HCT116 (cell line): ENCODE measurements around the gene CHST12. TPM values are rescaled to one million over a fixed set of nuclear protein-coding genes. Genes with fewer than 3 reads are reported as not detected.

Experiments
- ATAC-seq: fragments of 200-7000 bp; cut with Tn5 transposase; 2 replicates; pipeline ENCODE4 v1.9.1; 2020; ENCODE audit warnings: mild to moderate bottlenecking, moderate library complexity
- BruUV-seq: library from RNA; stranded (reverse); fragments of 400-500 nt; replicated peaks from 2 replicates; lab custom pipeline; 2021; lab: Mats Ljungman, UMichigan
- CTCF ChIA-PET: fragments of 300-600 bp; sonication (Branson Sonifier 250); formaldehyde crosslinking; loops from one replicate; lab custom pipeline; 2021; ENCODE audit warnings: antibody characterized with exemption; lab: Charles Lee
- POLR2A ChIA-PET: fragments of 300-600, 350-600 bp; sonication (Branson Sonifier 250); formaldehyde crosslinking; loops from one replicate; lab custom pipeline; 2021; ENCODE audit warnings: antibody characterized with exemption; lab: Charles Lee
- RAD21 ChIA-PET, 2 experiments: fragments of 300-600 bp; sonication (Branson Sonifier 250); formaldehyde crosslinking; loops; one replicate each; lab custom pipeline; 2023; ENCODE audit warnings: low total read pairs in 2 of 2; ENCODE audit not compliant: uncharacterized antibody in 2 of 2, unreplicated experiment in 2 of 2, low non-redundant PET in 1 of 2; lab: Charles Lee
- DNase-seq: peaks from one replicate; pipeline ENCODE4 v3.0.0-alpha.2; 2010; ENCODE audit warnings: low read depth, low spot score
- H2AFZ ChIP-seq: fragments of 200-600 bp; shearing (Covaris generic), sonication (generic); 2 replicates; pipeline ENCODE4 v1.6.1; 2017; ENCODE audit warnings: low read depth, mixed run types, mixed read lengths, antibody characterized with exemption, low read length; ENCODE audit not compliant: poor library complexity, severe bottlenecking
- H3K27ac ChIP-seq: 2 replicates; pipeline ENCODE4 v1.5.1; 2012; ENCODE audit warnings: low read depth, low read length
- H3K27me3 ChIP-seq: fragments of 200-600 bp; sonication (generic); 2 replicates; pipeline ENCODE4 v1.6.1; 2016; ENCODE audit warnings: mixed run types, low read length, mixed read lengths; ENCODE audit not compliant: insufficient read depth
- H3K36me3 ChIP-seq, 2 experiments: fragments of 200-500 bp in 1 of 2; fragments of 200-600 bp in 1 of 2; sonication (Bioruptor generic) in 1 of 2; sonication (generic) in 1 of 2; 2 replicates each; pipeline versions ENCODE4 v1.5.1 to v1.6.1; 2014 to 2016; ENCODE audit warnings: low read length in 2 of 2, inconsistent platforms in 1 of 2, mixed read lengths in 1 of 2, mixed run types in 1 of 2; ENCODE audit not compliant: insufficient read depth in 2 of 2, control insufficient read depth in 1 of 2
- H3K4me1 ChIP-seq, 2 experiments: fragments of 200-600 bp in 1 of 2; sonication (generic) in 1 of 2; 2 replicates each; pipeline versions ENCODE4 v1.5.1 to v1.6.1; 2012 to 2017; ENCODE audit warnings: low read length in 2 of 2, inconsistent platforms in 1 of 2, mild to moderate bottlenecking in 1 of 2, mixed read lengths in 1 of 2, mixed run types in 1 of 2, moderate library complexity in 1 of 2; ENCODE audit not compliant: insufficient read depth in 2 of 2, control insufficient read depth in 1 of 2
- H3K4me2 ChIP-seq: fragments of 200-600 bp; sonication (generic); 2 replicates; pipeline ENCODE4 v1.6.1; 2017; ENCODE audit warnings: mixed run types, low read length, mixed read lengths
- H3K4me3 ChIP-seq, 2 experiments: fragments of 200-600 bp in 1 of 2; sonication (generic) in 1 of 2; replicated peaks in 1 of 2; 2 replicates each; pipeline ENCODE4 v1.5.1; 2011 to 2016; ENCODE audit warnings: low read length in 2 of 2, control low read depth in 1 of 2, low read depth in 1 of 2, mild to moderate bottlenecking in 1 of 2, mixed read lengths in 1 of 2, mixed run types in 1 of 2
- H3K79me2 ChIP-seq: fragments of 200-600 bp; sonication (generic); 2 replicates; pipeline ENCODE4 v1.6.1; 2017; ENCODE audit warnings: mild to moderate bottlenecking, mixed run types, low read length, moderate library complexity, mixed read lengths; ENCODE audit not compliant: insufficient read depth
- H3K9ac ChIP-seq: fragments of 200-600 bp; sonication (generic); 2 replicates; pipeline ENCODE4 v1.6.1; 2016; ENCODE audit warnings: low read length, mixed read lengths
- H3K9me2 ChIP-seq: fragments of 200-600 bp; sonication (generic), shearing (Covaris generic); 2 replicates; pipeline ENCODE4 v1.6.1; 2017; ENCODE audit warnings: mixed run types, mild to moderate bottlenecking, moderate library complexity; ENCODE audit not compliant: insufficient read depth
- H3K9me3 ChIP-seq, 2 experiments: fragments of 200-500 bp in 1 of 2; fragments of 200-600 bp in 1 of 2; sonication (Bioruptor generic) in 1 of 2; sonication (generic) in 1 of 2; 2 replicates each; pipeline ENCODE4 v1.6.1; 2014 to 2017; ENCODE audit warnings: low read length in 2 of 2, mixed read lengths in 2 of 2, inconsistent platforms in 1 of 2, low read depth in 1 of 2, mild to moderate bottlenecking in 1 of 2, mixed run types in 1 of 2, moderate library complexity in 1 of 2; ENCODE audit not compliant: control insufficient read depth in 1 of 2, insufficient read depth in 1 of 2
- H4K20me1 ChIP-seq: fragments of 200-600 bp; sonication (generic), shearing (Covaris generic); 2 replicates; pipeline ENCODE4 v1.6.1; 2017; ENCODE audit warnings: mixed run types, mild to moderate bottlenecking, moderate library complexity; ENCODE audit not compliant: insufficient read depth
- CBX3 ChIP-seq: IDR thresholded peaks from 2 replicates; pipeline ENCODE4 v1.6.1; 2012; ENCODE audit warnings: low read depth
- EGR1 ChIP-seq: IDR thresholded peaks from 2 replicates; pipeline ENCODE4 v1.6.1; 2012; ENCODE audit warnings: low read depth
- ELF1 ChIP-seq: IDR thresholded peaks from 2 replicates; pipeline ENCODE4 v1.6.1; 2012; ENCODE audit warnings: low read depth, borderline replicate concordance
- EZH2phosphoT487 ChIP-seq: fragments of 200-600 bp; IDR thresholded peaks from 2 replicates; pipeline ENCODE4 v1.6.1; 2018; ENCODE audit warnings: antibody characterized with exemption, borderline replicate concordance
- FOSL1 ChIP-seq: IDR thresholded peaks from 2 replicates; pipeline ENCODE4 v1.6.1; 2012; ENCODE audit warnings: low read depth
- JUND ChIP-seq: IDR thresholded peaks from 2 replicates; pipeline ENCODE4 v1.6.1; 2012
- ZFX ChIP-seq: fragments of 450-650 bp; IDR thresholded peaks from 2 replicates; pipeline ENCODE4 v1.6.1; 2017
- intact Hi-C: fragments of 100-400 bp; cut with micrococcal nuclease; formaldehyde crosslinking; loops from 2 replicates; pipeline ENCODE4 v1.10.0; 2022
- total RNA-seq: library from RNA; stranded (reverse); gene quantifications from one replicate; pipeline ENCODE4 v1.2.1, GENCODE V29; 2021; ENCODE audit not compliant: unreplicated experiment
- TF ChIP-seq, protein P1 (sequence below), 3 experiments: fragments of 200-600 bp in 1 of 3; sonication (generic) in 1 of 3; IDR thresholded peaks in 2 of 3; conservative IDR thresholded peaks in 1 of 3; 2 replicates each; pipeline ENCODE4 v1.5.1; 2012 to 2017; ENCODE audit warnings: low read depth in 2 of 3, low read length in 2 of 3, antibody characterized with exemption in 1 of 3, borderline replicate concordance in 1 of 3, control low read depth in 1 of 3, mild to moderate bottlenecking in 1 of 3, mixed read lengths in 1 of 3, mixed run types in 1 of 3, moderate library complexity in 1 of 3; ENCODE audit not compliant: insufficient read depth in 1 of 3

The CHST12 gene
- total RNA-seq, 1 experiment from 2014 or later, result 14.2 TPM

DNA sequence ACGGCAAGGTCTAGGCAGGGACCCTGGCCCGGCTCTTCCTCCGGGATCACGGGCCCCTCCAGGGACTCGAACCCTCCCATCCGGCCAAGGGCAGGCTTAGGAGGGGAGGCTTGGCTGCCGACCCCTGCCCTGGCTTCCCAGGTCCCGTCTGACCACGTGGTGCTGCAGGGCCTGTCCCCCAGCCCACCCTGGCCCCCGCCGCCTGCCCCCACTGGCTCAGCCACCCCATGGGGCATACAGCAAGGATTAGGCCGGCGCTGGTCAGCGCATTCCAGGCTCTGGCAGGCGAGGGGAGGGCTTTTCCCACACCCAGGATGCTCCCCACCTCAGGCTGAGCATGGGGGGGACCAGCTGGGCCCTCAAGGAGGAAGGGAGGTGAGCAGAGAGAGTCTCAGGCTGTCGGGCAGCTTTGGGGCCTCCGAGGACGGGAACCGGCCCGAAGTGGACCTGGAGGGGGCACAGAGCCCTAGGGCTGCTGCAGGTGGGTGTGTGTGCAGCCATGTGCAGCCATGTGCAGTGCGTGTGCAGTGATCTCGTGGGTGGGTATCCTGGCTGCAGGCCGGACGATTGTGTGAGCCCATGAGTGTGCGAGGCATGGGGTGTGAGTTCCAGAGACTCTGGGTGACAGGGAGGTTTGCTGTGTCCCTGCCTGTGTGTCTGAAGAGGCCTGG, 73.5 kb downstream of the CHST12 start:
- TF ChIP-seq EGR1 (no peak), FOSL1 (no peak), EZH2phosphoT487 (no peak), JUND (no peak), ELF1 (no peak), ZFX (no peak), CBX3 (no peak)
- TF ChIP-seq, protein P1, sequence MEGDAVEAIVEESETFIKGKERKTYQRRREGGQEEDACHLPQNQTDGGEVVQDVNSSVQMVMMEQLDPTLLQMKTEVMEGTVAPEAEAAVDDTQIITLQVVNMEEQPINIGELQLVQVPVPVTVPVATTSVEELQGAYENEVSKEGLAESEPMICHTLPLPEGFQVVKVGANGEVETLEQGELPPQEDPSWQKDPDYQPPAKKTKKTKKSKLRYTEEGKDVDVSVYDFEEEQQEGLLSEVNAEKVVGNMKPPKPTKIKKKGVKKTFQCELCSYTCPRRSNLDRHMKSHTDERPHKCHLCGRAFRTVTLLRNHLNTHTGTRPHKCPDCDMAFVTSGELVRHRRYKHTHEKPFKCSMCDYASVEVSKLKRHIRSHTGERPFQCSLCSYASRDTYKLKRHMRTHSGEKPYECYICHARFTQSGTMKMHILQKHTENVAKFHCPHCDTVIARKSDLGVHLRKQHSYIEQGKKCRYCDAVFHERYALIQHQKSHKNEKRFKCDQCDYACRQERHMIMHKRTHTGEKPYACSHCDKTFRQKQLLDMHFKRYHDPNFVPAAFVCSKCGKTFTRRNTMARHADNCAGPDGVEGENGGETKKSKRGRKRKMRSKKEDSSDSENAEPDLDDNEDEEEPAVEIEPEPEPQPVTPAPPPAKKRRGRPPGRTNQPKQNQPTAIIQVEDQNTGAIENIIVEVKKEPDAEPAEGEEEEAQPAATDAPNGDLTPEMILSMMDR (IDR thresholded peaks at IDR 0.05 in 2 of 3, conservative IDR thresholded peaks at IDR 0.05 in 1 of 3; ENCODE audit: borderline replicate concordance in 1 of 3, insufficient read depth in 1 of 3, low read depth in 2 of 3, low read length in 2 of 3), result no peak
- POLR2A ChIA-PET, result no interaction called here
- H3K4me2 ChIP-seq, result no peak overlapping the region
- BruUV-seq, result no TSS peak
- H3K27ac ChIP-seq, result no peak overlapping the region
- H3K27me3 ChIP-seq, result no peaks in the 10 kb centered on the region
- DNase-seq (no peak), ATAC-seq (no peak)
- H3K4me3 ChIP-seq, result no peak overlapping the region
- no peaks in the 10 kb centered on the region for H4K20me1 ChIP-seq
- intact Hi-C loops, result no loop called here
- peaks cover 7 to 11% of the 10 kb centered on the region in 2 experiments; a peak in 2 of 4 replicates for H3K4me1 ChIP-seq
- CTCF ChIA-PET, result no interaction called here
- no peaks in the 10 kb centered on the region for H3K36me3 ChIP-seq
- RAD21 ChIA-PET, result no interaction called here
- H3K79me2 ChIP-seq, result no peaks in the 10 kb centered on the region
- no peaks in the 10 kb centered on the region for H3K9me3 ChIP-seq
- H3K9ac ChIP-seq, result no peak overlapping the region
- H3K9me2 ChIP-seq, result no peaks in the 10 kb centered on the region
- no peak overlapping the region for H2AFZ ChIP-seq
